ENCODE data around the gene RAB28.

RAB28 gene

DNA sequence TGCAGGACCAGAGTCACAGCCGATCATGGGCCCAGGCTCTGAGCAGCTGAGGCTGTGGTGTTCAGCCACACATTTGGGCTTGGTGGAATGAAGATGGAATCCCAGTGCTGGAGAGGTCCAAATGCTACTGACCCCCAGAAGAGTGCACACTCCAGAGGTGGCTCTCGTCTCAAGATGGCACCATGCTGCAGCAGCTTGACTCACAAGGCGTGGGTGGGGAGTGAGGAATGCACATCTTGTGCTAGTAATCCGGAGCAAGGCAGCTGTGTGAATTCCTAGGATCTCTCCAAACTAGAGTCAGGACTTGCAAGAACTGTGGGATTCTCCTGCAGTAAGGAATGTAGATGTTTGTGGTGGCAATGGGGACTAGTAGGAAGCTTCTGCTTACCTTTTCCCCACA, 28.7 kb downstream of the RAB28 start:
- Histone ChIP-seq H3K27me3 (ENCODE audit: control insufficient read depth in 2 of 2, insufficient read depth in 2 of 2, low read length in 2 of 2) (no peaks in the 10 kb centered on the region), H3K4me3 (ENCODE audit: low read length in 2 of 2) (no peak overlapping the region), H3K36me3 (ENCODE audit: control insufficient read depth in 2 of 2, insufficient read depth in 2 of 2, low read length in 2 of 2) (peaks cover 14 to 17% of the 10 kb centered on the region in 2 donors), H3K9me3 (ENCODE audit: control insufficient read depth in 2 of 2, low read length in 2 of 2) (no peaks in the 10 kb centered on the region), H3K4me1 (ENCODE audit: control insufficient read depth in 2 of 2, insufficient read depth in 2 of 2, low read length in 2 of 2) (no peaks in the 10 kb centered on the region), H3K27ac (ENCODE audit: low read depth in 2 of 2, low read length in 2 of 2) (no peak overlapping the region), H3K9ac (ENCODE audit: low read depth in 1 of 2, low read length in 2 of 2) (no peak overlapping the region)

DNA sequence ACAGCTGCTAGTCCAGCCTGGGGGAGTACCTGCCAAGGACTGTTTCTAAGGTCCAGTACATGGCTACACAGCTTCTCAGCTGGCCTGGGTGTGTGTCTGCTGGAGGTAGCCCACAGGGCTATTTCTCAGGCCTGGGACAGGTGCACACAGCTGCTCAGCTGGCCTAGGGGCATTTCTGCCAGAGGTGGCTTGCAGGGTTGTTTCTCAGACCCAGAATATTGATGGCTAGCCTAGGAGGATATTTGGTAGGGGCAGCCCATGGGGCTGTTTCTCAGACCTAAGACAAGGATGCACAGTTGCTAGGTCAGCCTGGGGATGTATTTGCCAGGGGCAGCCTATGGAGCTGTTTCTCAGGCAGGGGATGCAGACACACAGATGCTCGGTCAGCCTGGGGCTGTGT, 29.4 kb downstream of the RAB28 start:
- Histone ChIP-seq H3K4me1 (ENCODE audit: control insufficient read depth in 2 of 2, insufficient read depth in 2 of 2, low read length in 2 of 2) (no peaks in the 10 kb centered on the region), H3K9me3 (ENCODE audit: control insufficient read depth in 2 of 2, low read length in 2 of 2) (no peaks in the 10 kb centered on the region), H3K27ac (ENCODE audit: low read depth in 2 of 2, low read length in 2 of 2) (no peak overlapping the region), H3K9ac (ENCODE audit: low read depth in 1 of 2, low read length in 2 of 2) (no peak overlapping the region), H3K36me3 (ENCODE audit: control insufficient read depth in 2 of 2, insufficient read depth in 2 of 2, low read length in 2 of 2) (peaks cover 14 to 17% of the 10 kb centered on the region in 2 donors), H3K4me3 (ENCODE audit: low read length in 2 of 2) (no peak overlapping the region), H3K27me3 (ENCODE audit: control insufficient read depth in 2 of 2, insufficient read depth in 2 of 2, low read length in 2 of 2) (no peaks in the 10 kb centered on the region)

DNA sequence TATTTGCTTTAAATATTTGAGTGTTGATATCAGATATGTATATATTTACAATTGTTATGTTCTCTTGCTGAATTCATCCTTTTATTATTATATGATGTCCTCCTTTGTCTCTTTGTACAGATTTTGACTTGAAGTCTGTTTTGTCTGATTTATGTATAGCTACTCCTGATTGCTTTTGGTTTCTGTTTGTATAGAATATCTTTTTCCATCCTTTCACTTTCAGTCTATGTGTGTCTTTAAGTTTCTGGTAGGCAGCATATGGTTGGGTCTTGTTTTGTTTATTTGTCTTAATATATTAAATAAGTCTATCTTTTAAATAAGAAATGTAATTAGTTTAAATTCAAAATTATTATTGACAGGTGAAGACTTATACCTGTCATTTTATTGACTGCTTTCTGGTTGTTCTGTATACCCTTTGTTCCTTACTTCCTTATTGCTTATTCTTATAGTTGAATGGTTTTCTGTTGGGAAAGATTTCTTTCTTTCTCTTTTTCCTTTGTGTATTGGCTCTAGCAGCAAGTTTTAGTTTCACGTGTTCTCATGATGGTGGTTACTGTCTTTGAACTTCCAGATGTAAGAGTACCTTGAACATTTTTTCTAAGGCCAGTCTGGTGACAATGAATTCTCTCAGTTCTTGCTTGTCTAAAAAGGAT, 31.1 kb downstream of the RAB28 start:
- H3K4me3 ChIP-seq (ENCODE audit: low read length in 2 of 2) = no peak overlapping the region
- H3K9ac ChIP-seq (ENCODE audit: low read depth in 1 of 2, low read length in 2 of 2) = no peak overlapping the region
- H3K9me3 ChIP-seq (ENCODE audit: control insufficient read depth in 2 of 2, low read length in 2 of 2) = no peaks in the 10 kb centered on the region

DNA sequence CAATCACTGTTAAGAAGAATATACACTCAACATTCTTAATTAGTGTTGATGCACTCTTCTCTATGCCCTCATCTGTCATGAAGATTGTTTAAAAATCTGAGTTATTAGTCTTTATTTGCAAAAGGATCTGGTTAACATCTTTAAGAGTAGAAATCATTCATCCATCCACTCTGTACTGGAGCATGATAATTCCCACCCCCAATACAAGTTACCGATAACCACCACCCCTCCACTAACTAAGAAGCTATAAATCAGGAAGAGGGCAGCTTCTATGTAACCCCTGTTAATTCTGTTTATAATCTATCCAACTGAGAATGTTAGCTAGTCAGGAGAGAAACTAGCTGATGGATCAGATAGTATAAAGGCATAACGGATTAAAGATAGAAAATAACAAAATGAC, 34.5 kb downstream of the RAB28 start:
- Histone ChIP-seq H3K4me3 (ENCODE audit: low read length in 2 of 2) (no peak overlapping the region), H3K4me1 (ENCODE audit: control insufficient read depth in 2 of 2, insufficient read depth in 2 of 2, low read length in 2 of 2) (no peaks in the 10 kb centered on the region), H3K36me3 (ENCODE audit: control insufficient read depth in 2 of 2, insufficient read depth in 2 of 2, low read length in 2 of 2) (peaks cover 2 to 3% of the 10 kb centered on the region in 2 donors)

More for the DNA sequence above, 31.1 kb downstream of the RAB28 start:
- Histone ChIP-seq H3K27ac (ENCODE audit: low read depth in 2 of 2, low read length in 2 of 2) (no peak overlapping the region), H3K27me3 (ENCODE audit: control insufficient read depth in 2 of 2, insufficient read depth in 2 of 2, low read length in 2 of 2) (no peaks in the 10 kb centered on the region), H3K4me1 (ENCODE audit: control insufficient read depth in 2 of 2, insufficient read depth in 2 of 2, low read length in 2 of 2) (no peaks in the 10 kb centered on the region), H3K36me3 (ENCODE audit: control insufficient read depth in 2 of 2, insufficient read depth in 2 of 2, low read length in 2 of 2) (peaks cover 11 to 14% of the 10 kb centered on the region in 2 donors)

DNA sequence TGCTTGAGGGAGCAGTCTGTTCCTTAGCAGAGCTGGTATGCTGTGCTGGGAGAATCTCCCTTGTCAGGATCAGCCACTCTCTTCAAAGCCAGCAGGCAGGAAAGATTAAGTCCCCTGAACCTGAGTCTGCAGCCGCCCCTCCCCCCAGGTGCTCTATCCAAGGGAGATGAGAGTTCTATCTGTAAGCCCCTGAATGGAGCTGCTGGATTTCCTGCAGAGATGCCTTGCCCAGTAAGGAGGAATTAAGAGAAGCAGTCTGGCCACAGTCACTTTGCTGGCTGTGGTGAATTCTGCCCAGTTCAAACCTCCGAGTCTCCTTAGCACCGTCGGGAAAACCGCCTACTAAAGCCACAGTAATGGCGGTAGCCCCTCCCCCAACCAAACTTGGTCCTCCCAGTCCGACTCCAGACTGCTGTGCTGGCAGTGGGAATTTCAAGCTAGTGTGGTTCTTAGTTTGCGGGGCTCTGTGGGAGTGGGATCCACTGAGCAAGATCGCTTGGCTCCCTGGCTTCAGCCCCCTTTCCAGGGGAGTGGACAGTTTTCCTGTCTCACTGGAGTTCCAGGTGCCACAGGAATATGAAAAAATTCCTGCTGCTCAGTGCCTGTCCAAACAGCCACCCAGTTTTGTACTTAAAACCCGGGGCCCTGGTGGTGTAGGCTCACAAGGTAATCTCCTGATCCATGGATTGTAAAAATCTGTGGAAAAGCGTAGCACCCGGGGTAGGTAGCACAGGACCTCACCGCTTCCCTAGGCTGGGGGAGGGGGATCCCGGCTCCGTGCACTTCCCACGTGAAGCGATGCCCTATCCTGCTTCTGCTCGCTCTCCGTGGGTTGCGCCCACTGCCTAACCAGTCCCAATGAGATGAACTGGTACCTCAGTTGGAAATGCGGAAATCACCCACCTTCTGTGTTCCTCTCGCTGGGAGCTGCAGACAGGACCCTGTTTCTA, 38.0 kb downstream of the RAB28 start:
- Histone ChIP-seq H3K4me3 (ENCODE audit: low read length in 2 of 2) (no peak overlapping the region), H3K4me1 (ENCODE audit: control insufficient read depth in 2 of 2, insufficient read depth in 2 of 2, low read length in 2 of 2) (no peaks in the 10 kb centered on the region), H3K9me3 (ENCODE audit: control insufficient read depth in 2 of 2, low read length in 2 of 2) (no peaks in the 10 kb centered on the region), H3K27me3 (ENCODE audit: control insufficient read depth in 2 of 2, insufficient read depth in 2 of 2, low read length in 2 of 2) (no peaks in the 10 kb centered on the region), H3K9ac (ENCODE audit: low read depth in 1 of 2, low read length in 2 of 2) (no peak overlapping the region), H3K36me3 (ENCODE audit: control insufficient read depth in 2 of 2, insufficient read depth in 2 of 2, low read length in 2 of 2) (no peaks in the 10 kb centered on the region), H3K27ac (ENCODE audit: low read depth in 2 of 2, low read length in 2 of 2) (no peak overlapping the region)

More for the DNA sequence above, 34.5 kb downstream of the RAB28 start:
- Histone ChIP-seq H3K9ac (ENCODE audit: low read depth in 1 of 2, low read length in 2 of 2) (no peak overlapping the region), H3K27me3 (ENCODE audit: control insufficient read depth in 2 of 2, insufficient read depth in 2 of 2, low read length in 2 of 2) (no peaks in the 10 kb centered on the region), H3K27ac (ENCODE audit: low read depth in 2 of 2, low read length in 2 of 2) (no peak overlapping the region), H3K9me3 (ENCODE audit: control insufficient read depth in 2 of 2, low read length in 2 of 2) (no peaks in the 10 kb centered on the region)

DNA sequence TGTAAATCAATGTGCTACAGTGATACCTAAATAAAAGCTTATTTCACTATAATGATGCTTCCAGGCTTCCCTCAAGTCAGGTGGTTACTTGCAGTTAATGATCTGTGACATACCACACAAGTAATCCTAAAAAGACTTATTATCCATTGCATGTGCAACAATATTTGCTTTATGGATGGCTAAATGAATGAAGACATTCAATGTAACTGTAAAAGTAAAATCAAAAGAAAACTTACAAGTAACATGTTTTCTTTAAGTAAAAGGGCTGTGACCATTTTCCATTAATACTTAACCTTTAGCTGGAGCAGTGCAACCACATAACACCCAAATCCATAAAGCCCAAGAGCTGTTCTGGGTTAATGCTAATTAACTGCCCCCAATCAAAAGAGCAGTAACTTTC, 42.6 kb downstream of the RAB28 start:
- no peaks in the 10 kb centered on the region for H3K36me3 ChIP-seq (ENCODE audit: control insufficient read depth in 2 of 2, insufficient read depth in 2 of 2, low read length in 2 of 2)
- no peak overlapping the region for H3K27ac ChIP-seq (ENCODE audit: low read depth in 2 of 2, low read length in 2 of 2)
- H3K9ac ChIP-seq (ENCODE audit: low read depth in 1 of 2, low read length in 2 of 2) = no peak overlapping the region
- H3K27me3 ChIP-seq (ENCODE audit: control insufficient read depth in 2 of 2, insufficient read depth in 2 of 2, low read length in 2 of 2) = no peaks in the 10 kb centered on the region
- no peaks in the 10 kb centered on the region for H3K4me1 ChIP-seq (ENCODE audit: control insufficient read depth in 2 of 2, insufficient read depth in 2 of 2, low read length in 2 of 2)
- H3K4me3 ChIP-seq (ENCODE audit: low read length in 2 of 2) = no peak overlapping the region
- peaks cover 0 to 3% of the 10 kb centered on the region in 2 donors for H3K9me3 ChIP-seq (ENCODE audit: control insufficient read depth in 2 of 2, low read length in 2 of 2)

DNA sequence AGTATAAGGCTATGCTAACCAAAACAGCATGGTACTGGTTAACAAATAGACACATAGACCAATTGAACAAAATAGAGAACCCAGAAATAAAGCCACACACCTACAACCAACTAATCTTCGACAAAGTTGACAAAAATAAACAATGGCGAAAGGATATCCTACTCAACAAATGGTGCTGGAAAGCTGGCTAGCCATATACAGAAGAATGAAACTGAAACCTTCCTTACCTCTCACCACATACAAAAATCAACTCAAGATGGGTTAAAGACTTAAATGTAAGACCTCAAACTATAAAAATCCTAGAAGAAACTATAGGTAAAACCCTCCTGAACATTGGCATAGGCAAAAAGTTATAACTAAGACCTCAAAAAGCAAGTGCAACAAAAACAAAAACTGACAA, 47.2 kb downstream of the RAB28 start:
- Histone ChIP-seq H3K27me3 (ENCODE audit: control insufficient read depth in 2 of 2, insufficient read depth in 2 of 2, low read length in 2 of 2) (no peaks in the 10 kb centered on the region), H3K9ac (ENCODE audit: low read depth in 1 of 2, low read length in 2 of 2) (no peak overlapping the region), H3K9me3 (ENCODE audit: control insufficient read depth in 2 of 2, low read length in 2 of 2) (peaks cover 0 to 3% of the 10 kb centered on the region in 2 donors), H3K36me3 (ENCODE audit: control insufficient read depth in 2 of 2, insufficient read depth in 2 of 2, low read length in 2 of 2) (no peaks in the 10 kb centered on the region), H3K4me1 (ENCODE audit: control insufficient read depth in 2 of 2, insufficient read depth in 2 of 2, low read length in 2 of 2) (no peaks in the 10 kb centered on the region), H3K4me3 (ENCODE audit: low read length in 2 of 2) (no peak overlapping the region), H3K27ac (ENCODE audit: low read depth in 2 of 2, low read length in 2 of 2) (no peak overlapping the region)

DNA sequence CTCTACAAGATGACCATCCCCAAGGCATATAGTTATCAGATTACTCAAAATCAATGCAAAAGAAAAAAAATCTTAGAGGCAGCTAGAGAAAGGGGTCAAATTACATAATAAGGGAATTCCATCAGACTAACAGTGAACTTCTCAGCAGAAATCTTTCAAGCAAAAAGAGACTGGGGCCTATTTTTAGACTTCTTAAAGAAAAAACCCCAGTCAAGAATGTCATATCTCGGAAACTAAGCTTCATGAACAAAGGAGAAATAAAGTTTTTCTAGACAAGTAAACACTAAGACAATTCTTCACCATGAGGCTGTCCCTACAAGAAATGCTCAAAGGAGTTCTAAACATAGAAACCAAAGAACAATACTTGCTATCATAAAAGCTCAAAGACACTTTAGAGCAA, 51.7 kb downstream of the RAB28 start:
- Histone ChIP-seq H3K9ac (ENCODE audit: low read depth in 1 of 2, low read length in 2 of 2) (no peak overlapping the region), H3K4me1 (ENCODE audit: control insufficient read depth in 2 of 2, insufficient read depth in 2 of 2, low read length in 2 of 2) (peaks cover 0 to 4% of the 10 kb centered on the region in 2 donors), H3K27me3 (ENCODE audit: control insufficient read depth in 2 of 2, insufficient read depth in 2 of 2, low read length in 2 of 2) (no peaks in the 10 kb centered on the region), H3K4me3 (ENCODE audit: low read length in 2 of 2) (no peak overlapping the region), H3K36me3 (ENCODE audit: control insufficient read depth in 2 of 2, insufficient read depth in 2 of 2, low read length in 2 of 2) (no peaks in the 10 kb centered on the region), H3K9me3 (ENCODE audit: control insufficient read depth in 2 of 2, low read length in 2 of 2) (peaks cover 0 to 3% of the 10 kb centered on the region in 2 donors), H3K27ac (ENCODE audit: low read depth in 2 of 2, low read length in 2 of 2) (no peak overlapping the region)

DNA sequence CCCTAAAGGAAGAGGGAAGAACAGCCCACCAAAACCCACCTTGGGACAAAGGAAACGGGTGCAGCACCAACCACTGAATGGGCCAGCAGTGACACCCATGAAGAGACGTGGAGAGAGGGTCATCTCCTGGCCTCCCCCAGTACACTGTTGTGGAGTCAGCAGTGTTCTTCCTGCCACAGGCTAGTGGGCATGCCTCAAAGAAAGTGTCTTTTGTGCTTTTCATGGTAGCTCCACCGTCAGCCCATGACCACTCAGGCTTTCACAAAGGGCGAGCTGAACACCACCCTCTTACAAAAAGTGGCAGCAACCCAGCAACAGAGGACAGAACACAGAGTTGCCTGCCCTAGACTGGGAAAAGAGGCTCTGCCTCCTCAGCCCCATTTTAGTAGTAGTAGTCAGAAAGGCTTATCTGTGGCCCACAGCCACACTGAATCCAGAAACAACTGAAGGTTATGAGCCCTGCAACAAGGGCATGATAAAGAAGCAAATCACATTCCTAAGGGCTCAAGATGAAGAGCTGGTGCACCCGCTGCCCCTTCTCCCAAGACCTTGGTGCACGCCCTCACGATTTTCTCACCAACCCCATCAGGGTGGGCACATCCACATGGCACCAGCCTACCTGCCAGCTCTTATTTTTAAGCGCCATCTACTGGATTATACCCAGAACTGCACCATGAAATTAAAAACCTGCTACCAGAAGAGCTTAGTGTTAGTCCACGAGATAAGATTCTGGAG, 53.1 kb downstream of the RAB28 start:
- H3K27me3 ChIP-seq (ENCODE audit: control insufficient read depth in 2 of 2, insufficient read depth in 2 of 2, low read length in 2 of 2) = no peaks in the 10 kb centered on the region
- no peak overlapping the region for H3K4me3 ChIP-seq (ENCODE audit: low read length in 2 of 2)
- H3K9me3 ChIP-seq (ENCODE audit: control insufficient read depth in 2 of 2, low read length in 2 of 2) = no peaks in the 10 kb centered on the region
- no peaks in the 10 kb centered on the region for H3K36me3 ChIP-seq (ENCODE audit: control insufficient read depth in 2 of 2, insufficient read depth in 2 of 2, low read length in 2 of 2)
- no peak overlapping the region for H3K9ac ChIP-seq (ENCODE audit: low read depth in 1 of 2, low read length in 2 of 2)
- H3K4me1 ChIP-seq (ENCODE audit: control insufficient read depth in 2 of 2, insufficient read depth in 2 of 2, low read length in 2 of 2) = peaks cover 0 to 4% of the 10 kb centered on the region in 2 donors
- no peak overlapping the region for H3K27ac ChIP-seq (ENCODE audit: low read depth in 2 of 2, low read length in 2 of 2)

Data from mucosa of rectum (tissue), 2 donors.